ENCODE results near the gene COBLL1.

Gene COBLL1

DNA sequence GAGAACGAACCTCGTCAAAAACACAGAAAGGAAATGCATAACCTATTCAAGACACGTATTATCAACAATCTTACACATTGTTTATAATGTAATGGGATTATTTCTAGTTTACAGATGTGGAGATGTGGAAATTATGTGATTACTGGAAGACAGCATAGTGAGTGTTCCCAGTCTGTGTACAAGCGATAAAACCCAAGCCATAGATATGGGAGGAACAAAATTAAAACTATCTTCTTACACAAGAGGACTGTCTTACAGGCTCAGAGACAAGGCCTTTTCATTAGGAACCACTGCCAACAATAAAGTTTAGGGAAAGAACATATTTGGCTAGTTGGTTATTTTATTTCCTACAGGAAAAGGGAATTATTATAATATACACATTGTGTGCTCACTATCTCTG is 20.3 kb downstream of the COBLL1 start:
- DNase-seq = no peak

DNA sequence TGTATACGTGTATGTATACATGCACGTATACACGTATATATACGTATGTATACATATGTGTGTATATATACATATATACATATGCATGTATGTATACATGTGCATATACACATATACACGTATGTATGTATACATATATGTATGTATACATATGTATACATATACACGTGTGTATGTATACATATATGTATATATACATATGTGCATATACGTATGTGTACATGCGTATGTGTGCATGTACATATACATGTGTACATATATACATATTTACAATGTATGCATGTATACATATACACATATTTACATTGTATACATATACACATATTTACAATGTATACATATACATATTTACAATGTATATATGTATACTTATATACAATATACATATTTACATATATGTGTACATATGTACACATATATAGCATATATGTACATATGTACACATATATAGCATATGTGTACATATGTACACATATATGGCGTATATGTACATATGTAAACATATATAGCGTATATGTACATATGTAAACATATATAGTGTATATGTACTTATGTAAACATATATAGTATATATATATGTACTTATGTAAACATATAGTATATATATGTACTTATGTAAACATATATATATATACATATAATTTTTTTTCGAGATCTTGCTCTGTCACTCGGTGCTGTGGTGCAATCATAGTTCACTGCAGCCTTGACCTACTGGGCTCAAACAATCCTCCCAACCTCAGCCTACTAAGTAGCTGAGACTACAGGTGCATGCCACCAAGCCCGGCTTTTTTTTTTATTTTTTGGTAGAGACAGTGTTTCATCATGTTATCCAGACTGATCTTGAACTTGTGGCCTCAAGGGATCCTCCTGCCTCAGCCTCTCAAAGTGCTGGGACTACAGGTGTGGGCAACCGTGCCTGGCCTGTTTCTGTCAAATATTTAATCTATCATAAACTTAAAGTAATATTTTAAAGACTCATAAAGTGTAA is 23.2 kb downstream of the COBLL1 start:
- DNase-seq = no peak

DNA sequence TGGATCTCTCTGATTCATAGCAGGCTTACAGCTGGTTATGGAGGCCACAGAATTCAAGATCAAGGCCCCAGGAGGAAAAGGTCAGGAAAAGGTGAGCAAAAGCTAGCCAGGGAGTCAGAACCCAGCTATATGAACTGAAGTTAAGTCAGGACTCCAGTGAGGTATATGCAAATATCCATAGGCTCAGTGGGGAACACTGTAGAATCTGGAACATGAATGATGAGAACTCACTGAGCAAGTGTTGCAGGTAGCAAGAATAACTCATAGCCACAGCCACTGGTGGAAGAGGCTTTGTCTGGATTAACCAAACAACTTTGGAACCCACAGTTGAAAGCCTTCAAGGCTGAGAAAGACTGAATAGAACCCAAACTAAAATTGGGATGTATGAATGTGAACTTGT is 24.7 kb downstream of the COBLL1 start:
- DNase-seq = no peak

DNA sequence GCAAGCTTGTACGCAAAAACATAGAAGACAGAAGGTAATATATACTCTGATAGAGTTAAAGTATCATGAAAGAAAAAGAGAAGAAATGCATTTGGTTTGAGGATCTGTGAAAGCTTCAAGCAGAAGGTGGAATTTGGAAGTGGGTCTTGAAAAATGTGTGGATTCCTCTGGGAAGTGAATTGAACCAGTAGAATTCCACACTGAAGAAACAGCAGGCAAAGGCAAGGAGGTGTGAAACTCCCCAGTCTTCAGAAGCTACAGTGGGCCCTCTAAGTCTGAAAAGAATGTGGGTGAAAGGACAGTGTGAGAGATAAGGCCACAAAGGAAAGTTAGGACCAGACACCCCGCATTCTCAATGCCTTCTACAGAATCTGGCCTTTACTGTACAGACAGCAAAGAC is 25.6 kb downstream of the COBLL1 start:
- no peak for DNase-seq

DNA sequence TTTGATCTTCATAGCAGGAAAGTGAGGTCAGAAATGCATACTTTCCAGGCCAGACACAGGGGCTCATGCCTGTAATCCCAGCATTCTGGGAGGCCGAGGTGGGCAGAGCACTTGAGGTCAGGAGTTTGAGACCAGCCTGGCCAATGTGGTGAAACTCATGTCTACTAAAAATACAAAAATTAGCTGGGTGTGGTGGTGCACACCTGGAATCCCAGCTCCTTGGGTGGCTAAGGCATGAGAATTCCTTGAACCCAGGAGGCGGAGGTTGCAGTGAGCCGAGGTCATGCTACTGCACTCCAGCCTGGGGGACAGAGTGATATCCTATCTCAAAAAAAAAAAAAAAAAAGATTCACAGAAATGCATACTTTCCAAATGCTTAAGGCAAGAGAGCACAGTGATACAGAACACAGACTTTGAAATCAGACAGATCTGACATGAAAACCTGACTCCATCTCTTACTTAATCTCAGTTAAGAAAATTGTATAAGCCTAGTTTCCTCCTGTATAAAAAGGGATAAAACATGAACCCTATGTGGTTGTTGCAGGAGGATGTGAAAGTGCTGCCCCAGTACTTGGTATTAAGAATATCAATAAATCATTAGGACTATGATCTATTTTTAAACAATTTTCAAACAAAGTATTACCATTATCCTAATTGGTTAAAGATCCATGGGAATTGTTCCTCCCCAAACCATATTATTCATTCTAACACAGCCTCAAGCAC is 26.4 kb downstream of the COBLL1 start:
- no peak for DNase-seq

DNA sequence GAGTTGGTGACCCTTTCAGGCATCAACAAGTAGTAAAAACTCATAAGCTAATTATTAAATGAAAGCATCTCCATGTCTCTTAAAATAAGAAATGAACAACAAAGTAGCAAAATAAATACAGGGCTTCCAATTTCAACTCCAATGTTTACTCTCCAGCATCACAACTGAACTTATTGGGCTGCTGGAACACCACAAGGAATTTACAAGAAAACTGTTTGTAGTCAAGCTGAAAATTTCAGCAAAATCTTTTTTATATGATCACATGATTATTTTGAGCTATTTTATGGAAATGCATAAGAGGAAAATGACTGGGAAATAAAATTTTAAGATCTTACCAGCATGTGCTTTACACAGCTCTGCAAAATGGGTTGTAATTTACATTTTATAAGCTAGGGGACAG is 28.1 kb downstream of the COBLL1 start:
- DNase-seq = no peak

DNA sequence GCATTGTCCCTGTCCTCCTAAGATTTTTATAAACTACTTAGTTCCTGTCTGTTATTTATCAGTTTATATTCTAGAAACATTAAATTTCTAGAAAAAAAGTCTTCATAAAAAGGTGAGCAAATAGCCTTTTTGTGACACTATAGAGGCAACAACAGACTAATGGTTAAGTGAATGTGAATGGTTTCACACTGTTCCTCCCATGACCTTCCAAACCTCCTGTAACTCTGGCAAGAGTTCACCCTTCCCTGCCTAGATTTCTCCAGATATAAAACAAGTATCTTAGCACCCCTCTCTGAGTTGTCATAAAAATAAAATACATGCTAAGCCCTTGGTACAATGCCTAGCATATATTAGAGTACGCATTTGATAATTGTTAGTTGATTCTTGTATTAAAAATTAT is 29.2 kb downstream of the COBLL1 start:
- no peak for DNase-seq

DNA sequence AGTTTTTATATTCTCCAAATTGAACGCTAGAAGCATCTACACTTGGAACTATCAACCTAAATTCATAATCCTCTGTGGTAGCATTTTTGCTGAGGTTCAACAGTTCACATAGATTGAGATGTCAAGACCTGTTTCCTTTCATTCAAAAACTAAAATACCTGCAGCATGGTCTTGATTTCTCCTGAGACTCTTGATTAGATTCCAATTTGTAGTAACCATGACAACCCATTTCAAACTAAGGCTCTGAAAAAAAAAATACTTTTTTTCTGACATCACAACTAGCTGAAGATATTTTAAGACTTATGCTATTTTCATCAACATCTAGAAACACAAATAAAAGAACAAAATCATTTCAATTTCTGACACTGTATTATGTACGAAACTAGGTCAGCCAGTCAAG is 29.8 kb downstream of the COBLL1 start:
- no peak for DNase-seq

DNA sequence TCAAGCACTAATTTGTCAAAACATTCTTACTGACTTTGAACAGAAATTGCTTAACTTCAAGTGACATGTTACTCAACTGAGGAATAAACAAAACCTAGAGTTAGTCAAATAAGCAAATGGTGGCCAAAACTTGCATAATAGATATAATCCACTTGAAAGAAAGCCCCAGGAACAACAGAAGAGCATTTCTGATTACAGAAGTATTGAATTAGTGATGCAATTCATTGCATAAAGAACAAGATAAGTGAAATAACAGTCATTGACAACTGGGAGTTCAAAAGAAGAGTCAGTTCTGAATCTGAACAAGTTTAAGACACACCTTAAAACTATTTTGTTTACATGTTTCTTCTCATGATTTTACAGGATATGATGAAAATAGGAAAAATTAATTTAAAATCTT is 30.8 kb downstream of the COBLL1 start:
- no peak for DNase-seq

DNA sequence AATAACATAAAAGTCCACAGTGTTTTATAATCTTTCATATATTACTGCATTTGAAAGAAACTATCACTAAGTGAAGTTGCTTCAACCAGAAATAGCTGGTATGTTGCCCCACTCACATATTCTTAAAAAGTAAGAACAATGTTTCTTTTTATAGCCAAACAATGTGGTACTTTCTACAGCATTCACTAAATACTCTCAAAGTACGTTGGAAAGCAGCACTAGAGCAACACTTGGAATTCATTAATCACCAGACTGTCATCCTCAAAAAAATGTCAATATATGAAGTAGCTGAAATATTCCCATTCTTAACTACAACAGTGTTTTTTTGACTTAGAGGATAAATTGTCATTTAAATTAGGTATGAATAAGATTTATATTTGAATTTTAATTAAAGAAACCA is 32.8 kb downstream of the COBLL1 start:
- DNase-seq = no peak

DNA sequence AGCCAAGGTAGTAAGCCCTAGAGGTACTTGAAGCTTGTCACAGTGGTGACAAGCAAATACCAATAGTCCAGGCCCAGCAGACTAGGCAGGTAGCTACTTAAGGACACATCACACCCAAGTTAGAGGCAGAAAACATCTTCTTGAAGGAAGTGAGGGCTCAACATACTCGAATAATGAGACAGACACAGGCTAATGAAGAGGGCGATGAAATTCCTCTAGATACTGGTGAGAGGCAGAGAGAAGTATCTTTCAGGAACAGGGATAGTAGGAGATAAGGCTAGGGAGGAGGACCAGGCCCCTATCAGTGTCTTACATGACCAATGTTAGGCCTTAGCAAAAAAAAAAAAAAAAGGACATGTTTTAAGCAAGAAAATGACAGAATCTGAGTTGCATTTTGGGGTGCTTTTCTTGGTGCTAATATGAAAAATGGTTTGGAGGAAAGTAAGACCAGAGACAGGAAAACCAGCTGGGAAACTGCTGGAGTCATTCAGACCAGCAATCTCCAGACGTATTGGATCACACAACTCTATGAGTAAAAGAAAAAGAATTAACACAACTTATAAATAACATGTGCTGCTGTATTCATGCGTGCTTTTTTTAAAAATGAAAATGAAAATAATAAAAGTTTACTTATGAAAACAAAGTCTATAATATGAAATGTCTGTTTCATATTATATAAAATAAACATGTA is 37.7 kb downstream of the COBLL1 start:
- no peak for DNase-seq

DNA sequence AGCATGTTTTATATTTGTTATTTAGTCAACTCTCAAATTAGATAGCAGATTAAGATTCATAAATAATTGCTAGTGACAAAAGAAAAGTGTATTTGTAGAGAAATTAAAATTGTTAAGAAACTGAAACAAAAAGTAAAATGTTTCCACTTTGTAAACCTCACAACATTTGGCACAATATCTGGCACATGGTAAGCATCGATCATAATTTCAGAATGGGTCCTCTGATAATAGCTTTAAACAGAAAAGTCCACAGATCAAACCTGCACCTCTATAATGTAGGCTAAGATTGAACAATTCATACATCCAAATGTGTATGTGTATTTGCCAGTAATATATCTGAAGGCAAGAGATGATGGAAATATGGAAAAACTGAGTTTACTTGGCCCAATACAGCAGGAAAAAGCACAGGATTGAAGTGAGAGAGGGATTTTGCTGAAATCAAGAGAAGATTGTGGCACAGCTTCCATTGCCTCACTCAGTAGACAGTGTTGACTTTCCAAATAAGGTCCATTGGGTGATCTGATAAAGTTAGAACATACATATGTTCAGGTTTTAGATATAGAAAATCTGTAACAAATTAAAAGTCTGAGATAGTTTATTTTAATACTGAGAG is 39.4 kb downstream of the COBLL1 start:
- DNase-seq = no peak

DNA sequence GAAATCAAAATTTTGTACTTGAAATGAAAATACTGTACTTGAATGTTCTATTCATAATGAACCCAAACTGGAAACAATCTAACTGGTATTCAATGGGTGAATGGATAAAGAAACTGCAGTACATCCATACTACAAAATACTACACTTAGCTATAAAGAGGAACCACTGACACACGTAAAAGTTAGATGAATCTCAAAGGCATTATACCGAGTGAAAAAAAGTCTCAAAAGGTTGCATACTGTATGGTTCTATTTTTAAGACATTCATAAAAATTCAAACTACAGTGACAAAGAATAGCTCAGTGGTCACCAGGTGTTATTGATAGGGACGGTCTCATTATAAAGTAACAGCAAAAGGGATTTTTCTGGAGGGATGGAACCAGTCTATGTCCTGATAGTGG is 41.1 kb downstream of the COBLL1 start:
- no peak for DNase-seq

DNA sequence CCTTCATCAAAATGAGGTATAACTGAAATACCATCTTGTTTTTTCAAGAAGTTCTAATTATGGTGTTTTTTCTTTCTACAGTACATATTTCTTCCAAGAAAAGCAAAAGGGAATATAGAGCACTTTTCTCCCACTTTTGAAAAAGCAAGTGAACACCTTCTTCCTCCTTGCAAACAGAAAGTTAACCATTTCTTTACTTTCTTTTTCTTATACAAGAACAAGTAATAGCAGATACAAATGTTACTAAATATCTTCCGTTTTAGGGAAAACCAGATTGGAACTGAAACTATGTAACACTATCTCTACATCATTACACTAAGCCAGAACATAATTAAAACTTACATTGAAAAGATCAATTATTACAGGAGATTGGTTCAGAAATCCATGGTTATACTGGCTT is 44.0 kb downstream of the COBLL1 start:
- DNase-seq = no peak

DNA sequence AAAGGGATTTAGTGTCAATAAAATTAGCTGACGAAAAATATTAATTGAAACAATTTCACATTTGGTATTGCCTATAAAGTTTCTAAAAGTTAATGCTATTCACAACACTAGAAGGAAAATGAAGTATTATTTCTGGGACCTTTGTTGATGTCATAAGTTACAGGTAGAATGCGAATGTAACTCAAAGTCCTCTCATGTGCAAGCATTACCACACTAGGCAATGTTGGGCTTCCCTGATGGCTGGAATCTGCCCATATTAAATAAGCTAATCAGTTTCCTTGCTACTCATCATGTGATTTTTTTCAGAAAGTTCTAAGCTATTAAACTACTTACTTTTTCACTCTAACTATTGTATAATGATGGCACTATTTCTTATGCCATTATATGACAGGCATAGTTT is 44.6 kb downstream of the COBLL1 start:
- DNase-seq = no peak

DNA sequence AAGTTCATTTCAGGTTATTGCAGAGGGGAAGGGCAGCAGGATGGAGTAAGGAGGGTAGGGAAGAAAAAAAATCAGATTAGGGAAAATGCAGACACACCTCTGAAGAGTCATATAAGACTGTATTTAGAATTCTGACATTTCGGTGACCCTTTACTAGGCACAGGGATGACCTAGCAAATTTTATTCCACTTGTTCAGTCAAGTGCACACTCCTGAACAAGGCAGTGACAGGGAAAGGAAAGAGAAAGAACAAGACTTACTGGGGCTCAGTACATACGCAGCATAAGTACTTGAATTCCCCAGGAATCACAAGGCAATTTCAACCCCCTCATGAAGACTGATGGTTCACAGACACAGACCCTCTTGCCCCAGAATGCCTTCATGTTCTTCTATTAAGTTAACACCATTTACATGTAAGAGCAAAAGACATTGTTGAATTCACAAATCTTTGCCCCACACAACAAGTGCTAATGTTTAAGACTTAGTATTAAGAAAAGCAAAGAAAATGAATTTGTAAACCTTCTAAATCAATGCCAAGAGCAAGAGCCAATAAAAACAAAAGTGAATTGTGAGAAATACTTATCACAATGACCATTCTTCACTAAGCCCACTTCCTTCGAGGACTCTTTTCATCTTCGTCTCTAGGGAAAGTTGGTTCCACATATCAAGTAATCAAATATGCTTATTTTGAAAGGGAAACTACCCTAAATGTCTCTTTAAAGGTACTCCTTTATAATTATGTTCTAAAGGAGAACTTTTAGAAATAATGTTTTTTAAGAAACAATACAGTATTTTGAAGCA is 47.0 kb downstream of the COBLL1 start:
- no peak for DNase-seq

DNA sequence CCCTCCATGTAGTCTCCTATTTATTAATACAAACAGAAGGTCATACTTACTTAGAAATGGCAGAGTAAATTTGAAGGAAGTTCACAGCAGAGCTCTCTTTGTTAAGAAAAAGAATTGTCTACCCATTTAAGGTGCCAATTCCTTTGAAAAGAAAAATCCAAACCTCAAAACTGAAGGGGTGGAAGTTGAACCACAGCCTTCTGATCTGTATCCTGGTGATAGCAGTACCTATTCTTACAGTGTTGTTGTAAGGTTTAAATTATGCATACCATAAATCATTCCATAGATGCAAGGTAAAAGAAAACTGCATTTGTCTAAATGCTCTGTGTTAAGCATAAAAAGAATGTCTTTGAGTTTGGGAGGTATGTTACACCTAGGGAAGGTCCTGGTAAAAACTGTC is 47.6 kb downstream of the COBLL1 start:
- DNase-seq = no peak

DNA sequence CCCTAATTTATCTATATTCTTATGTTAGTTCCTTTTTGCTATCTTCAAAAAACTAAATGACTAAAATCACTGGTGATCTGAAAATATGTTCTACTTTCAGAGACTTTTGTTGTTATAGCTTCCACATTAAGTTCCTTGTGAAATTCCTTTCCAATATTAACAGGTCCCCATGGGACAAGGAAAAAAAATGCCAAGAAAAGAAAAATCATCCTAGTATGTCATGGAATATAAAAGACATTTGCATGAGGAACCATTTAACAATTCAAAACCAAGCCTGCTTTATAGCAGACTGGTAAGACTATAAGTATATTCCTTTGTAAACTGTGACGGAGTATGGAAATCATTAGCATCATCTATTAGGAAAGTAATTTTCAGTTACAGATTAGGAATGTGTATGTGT is 48.1 kb downstream of the COBLL1 start:
- no peak for DNase-seq

DNA sequence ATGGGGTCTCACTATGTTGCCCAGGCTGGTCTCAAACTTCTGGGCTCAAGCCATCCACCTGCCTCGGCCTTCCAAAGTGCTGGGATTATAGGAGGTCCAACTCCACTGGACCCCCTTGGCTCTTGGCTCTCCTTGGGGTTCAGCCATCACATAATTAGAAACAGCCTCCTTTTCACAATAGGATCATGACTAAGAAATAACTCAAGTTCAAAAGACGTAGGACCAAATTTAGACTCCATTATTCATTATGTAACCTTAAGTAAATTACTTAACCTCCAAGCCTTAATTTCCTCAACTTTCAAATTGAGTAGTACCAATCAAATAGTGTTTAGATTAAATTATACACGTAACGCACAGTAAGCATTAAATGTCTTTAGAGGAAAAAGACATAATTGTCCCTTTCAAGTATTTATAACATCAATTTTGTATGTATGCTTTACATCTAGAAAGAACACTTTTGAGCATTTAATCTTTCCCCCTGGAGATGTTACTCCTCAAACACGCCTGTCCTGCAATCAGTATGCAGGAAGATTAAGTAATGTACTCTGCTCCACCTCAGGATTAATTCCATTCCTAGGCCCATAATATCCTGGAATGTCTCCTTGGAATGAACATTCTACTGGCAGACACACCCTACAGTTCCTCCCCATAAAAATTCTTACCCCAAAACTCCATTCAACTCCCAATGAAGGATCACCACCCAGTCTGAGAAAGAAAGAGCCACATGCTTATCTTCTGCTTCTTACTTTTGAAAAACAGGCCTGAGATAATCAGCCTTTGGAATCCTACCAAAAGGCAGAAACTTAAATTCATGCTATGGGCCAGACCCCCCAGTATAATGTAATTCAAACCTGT is 49.1 kb downstream of the COBLL1 start:
- no peak for DNase-seq

DNA sequence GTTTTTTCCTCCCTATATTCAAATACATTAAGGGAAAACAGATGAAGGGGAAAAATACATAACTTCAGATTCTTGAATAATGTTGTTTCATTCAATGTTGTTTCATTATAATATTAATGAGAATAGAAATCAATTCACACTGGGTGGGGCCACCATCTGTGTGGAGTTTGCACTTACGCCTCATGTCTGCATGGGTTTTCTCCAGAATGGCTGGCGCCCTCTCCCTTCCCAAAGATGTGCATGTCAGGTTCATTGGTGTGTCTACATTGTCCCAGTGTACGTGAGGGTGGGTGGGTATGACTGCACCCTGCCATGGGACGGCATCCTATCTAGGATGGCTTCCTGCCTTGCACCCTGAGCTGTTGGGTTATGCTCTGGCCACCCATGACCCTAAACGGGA is 51.7 kb downstream of the COBLL1 start:
- DNase-seq = no peak

DNA sequence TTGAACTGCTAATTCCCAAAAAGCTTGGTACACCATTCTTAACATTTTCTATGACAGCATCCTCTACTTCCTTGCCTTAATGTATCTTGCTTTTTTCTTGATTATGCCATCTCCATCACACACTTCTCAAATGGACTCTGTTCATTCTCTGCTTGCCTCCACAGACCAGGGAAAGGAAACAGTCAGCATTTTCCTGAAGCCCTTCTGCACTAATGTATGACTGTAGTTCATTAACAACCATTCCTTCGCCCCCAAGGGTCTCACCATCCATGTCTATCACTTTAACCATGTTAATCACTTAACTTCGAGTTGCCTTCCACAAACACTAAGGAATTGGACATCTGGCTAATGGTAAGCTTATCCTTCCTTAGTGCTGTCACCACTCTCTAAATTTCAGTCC is 54.8 kb downstream of the COBLL1 start:
- DNase-seq = no peak

Measured in DMS79 (cell line).